HG02852 (cell line): ENCODE data around the gene TRIM45.
"Not testable (repeated sequence)": the region's sequence is repeated elsewhere in the genome, so short reads cannot be mapped to it uniquely, and the experiment has no call there.

Experiments used
- ATAC-seq: cut with Tn5 transposase; IDR thresholded peaks from one replicate; pipeline ENCODE4 v1.9.1; 2021; ENCODE audit warnings: mild to moderate bottlenecking, moderate library complexity; ENCODE audit not compliant: unreplicated experiment

TRIM45 gene

DNA sequence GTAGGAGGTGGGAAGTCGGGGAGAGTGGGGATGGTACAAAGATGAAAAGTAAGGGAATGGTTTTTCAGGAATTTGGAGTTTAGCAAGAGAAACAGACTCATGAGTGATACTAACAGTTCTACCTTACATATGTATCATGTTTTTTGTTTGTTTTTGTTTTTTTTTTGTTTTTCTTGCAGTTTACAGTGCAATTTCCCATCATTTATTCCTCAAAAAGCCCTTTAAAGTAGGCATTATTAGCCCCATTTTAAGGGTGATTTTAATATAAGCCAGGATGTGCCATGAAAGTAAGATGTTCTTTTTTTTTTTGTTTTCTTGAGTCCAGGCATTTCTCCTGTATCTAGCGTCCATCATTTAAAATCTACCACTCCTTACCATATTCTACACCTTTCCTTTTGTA lies 13.8 kb upstream of the TRIM45 start:
- ATAC-seq, result no peak

- ATAC-seq, result no peak
Observed at GRCh38 chr1:117130526-117130925, 9.0 kb upstream of the TRIM45 start.

DNA sequence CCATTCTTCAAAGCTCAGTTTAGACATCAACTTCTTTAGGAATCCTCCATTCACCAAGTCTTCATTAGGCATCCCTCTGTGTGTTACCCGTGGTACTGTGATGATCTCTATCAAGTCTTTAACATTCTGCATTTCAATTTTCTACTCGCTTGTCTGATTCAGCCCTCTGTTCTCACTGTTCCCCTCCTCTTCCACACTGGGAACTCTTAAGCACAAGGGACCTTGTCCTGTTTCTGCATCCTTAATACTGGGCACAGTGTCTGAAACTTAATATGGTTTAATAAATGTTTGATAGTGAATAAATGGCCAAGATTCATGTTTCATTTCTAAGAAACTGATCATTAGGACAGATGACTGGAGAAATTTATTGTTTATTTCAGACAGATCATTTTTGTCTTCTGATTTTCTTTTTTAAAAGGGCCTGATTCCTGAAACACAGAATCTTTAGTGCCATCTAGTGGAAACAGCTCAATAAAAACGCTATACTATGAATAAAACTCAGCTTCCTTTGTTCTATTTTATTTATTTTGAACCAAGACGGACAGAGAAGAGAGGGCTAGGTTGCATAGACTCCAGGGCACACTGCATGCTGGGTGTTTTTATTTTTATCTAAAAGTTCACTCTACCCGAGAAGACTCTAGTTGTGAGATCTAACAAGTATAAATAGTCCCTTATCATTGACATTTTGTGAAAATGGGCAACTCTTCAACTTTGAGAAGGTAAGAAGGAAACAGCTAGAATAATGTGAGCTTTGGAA lies 7.0 kb upstream of the TRIM45 start:
- no peak for ATAC-seq

DNA sequence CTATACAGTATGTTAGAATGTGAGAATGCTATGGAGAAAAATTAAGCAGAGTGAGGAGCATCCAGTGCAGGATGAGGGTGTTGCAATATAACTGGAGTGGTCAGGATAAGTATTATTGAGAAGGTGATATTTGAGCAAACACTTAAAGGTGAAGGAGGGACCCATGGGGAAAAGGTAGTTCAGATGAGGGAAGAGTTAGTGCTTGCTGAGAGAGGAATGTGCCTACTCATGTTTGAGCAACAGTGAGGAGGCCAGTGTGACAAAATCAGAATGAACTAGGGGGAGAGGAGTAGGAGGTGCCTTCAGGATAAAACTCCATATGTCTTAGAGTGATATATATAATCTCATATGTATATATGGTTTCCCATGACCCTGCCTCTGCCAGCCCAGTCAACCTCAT lies 6.2 kb upstream of the TRIM45 start:
- ATAC-seq, result no peak

GRCh38 chr1:117124661-117125060 lies 3.1 kb upstream of the TRIM45 start:
- ATAC-seq, result no peak

- ATAC-seq, result no peak
Observed at GRCh38 chr1:117123274-117123673, 1.7 kb upstream of the TRIM45 start.

GRCh38 chr1:117122330-117123025 lies 929 bp upstream of the TRIM45 start:
- no peak for ATAC-seq

GRCh38 chr1:117120774-117121588 lies 568 bp downstream of the TRIM45 start:
- ATAC-seq, result no peak

GRCh38 chr1:117119144-117119543 lies 2.4 kb downstream of the TRIM45 start:
- ATAC-seq, result not testable (repeated sequence)

GRCh38 chr1:117118137-117118536 lies 3.4 kb downstream of the TRIM45 start:
- ATAC-seq, result no peak

- ATAC-seq, result no peak
Observed at GRCh38 chr1:117117697-117118096, 3.9 kb downstream of the TRIM45 start.

DNA sequence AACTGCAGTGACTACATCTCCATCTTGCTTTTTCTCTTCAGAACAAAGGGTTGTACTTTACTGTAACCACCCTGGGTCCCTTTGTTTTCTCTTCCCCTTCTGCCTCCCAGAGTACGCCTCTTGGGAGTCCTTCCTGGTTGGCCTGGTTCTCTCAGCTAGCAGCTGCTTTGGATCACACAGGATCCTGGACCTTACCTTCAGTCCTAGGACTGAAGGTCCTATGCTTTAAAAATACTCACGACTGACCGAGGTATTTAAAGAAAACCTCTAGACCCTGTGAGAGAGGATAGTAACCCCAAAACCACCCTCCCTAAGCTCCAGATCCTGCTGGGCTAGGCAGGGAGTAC lies 4.8 kb downstream of the TRIM45 start:
- no peak for ATAC-seq

- no peak for ATAC-seq
Observed at GRCh38 chr1:117116090-117116783, 5.3 kb downstream of the TRIM45 start.

- ATAC-seq, result no peak
Observed at GRCh38 chr1:117114877-117115276, 6.7 kb downstream of the TRIM45 start.

- ATAC-seq, result no peak
Observed at GRCh38 chr1:117113199-117113598, 8.3 kb downstream of the TRIM45 start.

GRCh38 chr1:117112047-117112717 lies 9.4 kb downstream of the TRIM45 start:
- no peak for ATAC-seq

DNA sequence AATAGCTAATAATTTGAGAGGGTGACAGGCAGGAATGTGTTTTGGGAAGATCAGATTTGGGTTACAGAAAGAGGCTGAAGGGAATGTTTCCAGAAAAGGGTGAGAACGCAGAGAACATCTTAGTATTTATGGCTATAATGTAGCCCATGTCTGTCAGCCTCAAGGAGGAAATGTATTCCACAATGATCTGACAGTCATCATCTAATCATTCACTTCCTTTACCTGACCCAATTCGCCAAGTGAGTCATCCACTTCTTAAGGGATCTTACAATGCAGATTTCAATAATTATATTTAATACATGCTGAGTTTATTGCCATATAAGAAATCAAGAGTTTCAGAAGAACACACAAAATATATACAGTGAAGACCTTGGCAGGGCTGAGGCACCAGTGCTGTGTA lies 10.8 kb downstream of the TRIM45 start:
- no peak for ATAC-seq

- ATAC-seq, result no peak
Observed at GRCh38 chr1:117107364-117107763, 14.2 kb downstream of the TRIM45 start.

DNA sequence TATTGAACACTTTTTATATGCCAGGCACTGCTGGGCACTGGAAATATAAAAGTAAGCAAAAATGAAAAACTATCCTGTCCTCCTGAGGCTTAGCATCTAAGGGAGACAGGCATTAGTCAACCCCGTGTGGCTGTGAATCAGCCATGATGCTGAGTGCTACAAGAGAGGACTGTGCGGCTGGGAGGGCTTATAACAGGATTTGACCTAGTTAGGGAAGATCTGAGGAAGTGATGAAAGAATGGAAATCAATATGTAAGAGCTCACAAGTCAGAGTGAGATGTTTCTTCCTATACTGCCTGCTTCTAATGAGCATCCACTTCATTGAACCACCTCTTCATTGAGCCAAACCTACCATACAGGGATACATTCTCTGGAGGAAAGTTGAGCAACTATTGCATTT lies 15.1 kb downstream of the TRIM45 start:
- no peak for ATAC-seq

DNA sequence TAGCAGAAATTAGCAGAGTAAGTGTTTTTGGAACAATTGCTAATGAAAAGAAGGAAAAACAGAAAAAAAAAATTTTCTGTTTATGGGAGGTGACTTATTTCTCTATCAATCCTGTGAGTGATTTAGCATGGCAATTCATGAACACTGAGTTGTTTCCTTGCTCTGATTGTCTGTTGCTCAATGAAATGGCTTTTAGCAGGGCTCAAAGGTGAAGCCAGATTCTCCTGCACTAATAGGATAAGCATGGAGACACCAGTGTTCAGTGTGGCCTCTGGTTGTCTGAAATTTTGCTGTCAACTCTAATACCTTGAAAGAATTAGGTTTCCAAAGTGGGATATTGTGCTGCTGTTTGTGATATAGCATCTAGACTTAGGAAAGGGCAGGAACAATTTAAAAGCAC lies 15.8 kb downstream of the TRIM45 start:
- no peak for ATAC-seq

- ATAC-seq, result no peak
Observed at GRCh38 chr1:117104986-117105385, 16.6 kb downstream of the TRIM45 start.
